DMS 273 treated with DMSO at 0.1 percent for 48 hours (cell line): ENCODE data around the gene IRAK4.
"Not testable (repeated sequence)": the region's sequence is repeated elsewhere in the genome, so short reads cannot be mapped to it uniquely, and the experiment has no call there.

ENCODE experiments used
- DNase-seq: peaks from one replicate; lab custom pipeline; 2025; lab: John Stamatoyannopoulos, UW

The IRAK4 gene

GRCh38 chr12:43758728-43759563 is at the start of gene IRAK4, which contains the start of gene PUS7L:
IRAK4 (plus strand) TSS chr12:43758951; CDS start chr12:43768112, 9,161 bp downstream.
PUS7L (minus strand) TSS chr12:43758790; CDS start chr12:43755245, 3,545 bp downstream.
- peak; percentile 87 for DNase-seq

GRCh38 chr12:43711348-43711747 is 47.4 kb upstream of the IRAK4 start:
- no peak for DNase-seq

GRCh38 chr12:43722621-43723020 is 36.1 kb upstream of the IRAK4 start:
- DNase-seq, result no peak

GRCh38 chr12:43723134-43723533 is 35.6 kb upstream of the IRAK4 start:
- no peak for DNase-seq

- no peak for DNase-seq
Observed at GRCh38 chr12:43728117-43728516, 30.6 kb upstream of the IRAK4 start.

GRCh38 chr12:43728698-43729097 is 30.1 kb upstream of the IRAK4 start:
- DNase-seq, result no peak

- DNase-seq, result no peak
Observed at GRCh38 chr12:43730283-43730682, 28.5 kb upstream of the IRAK4 start.

GRCh38 chr12:43733687-43734086 is 25.1 kb upstream of the IRAK4 start:
- no peak for DNase-seq

- DNase-seq, result no peak
Observed at GRCh38 chr12:43736927-43737440, 21.8 kb upstream of the IRAK4 start.

- no peak for DNase-seq
Observed at GRCh38 chr12:43737646-43738045, 21.1 kb upstream of the IRAK4 start.

- DNase-seq, result no peak
Observed at GRCh38 chr12:43740511-43741100, 18.1 kb upstream of the IRAK4 start.

- no peak for DNase-seq
Observed at GRCh38 chr12:43742106-43742505, 16.6 kb upstream of the IRAK4 start.

- no peak for DNase-seq
Observed at GRCh38 chr12:43744826-43745225, 13.9 kb upstream of the IRAK4 start.

GRCh38 chr12:43749016-43749415 is 9.7 kb upstream of the IRAK4 start:
- DNase-seq, result no peak

- DNase-seq, result no peak
Observed at GRCh38 chr12:43750814-43751213, 7.9 kb upstream of the IRAK4 start.

- DNase-seq, result not testable (repeated sequence)
Observed at GRCh38 chr12:43751360-43751759, 7.4 kb upstream of the IRAK4 start.

- DNase-seq, result no peak
Observed at GRCh38 chr12:43754015-43754414, 4.7 kb upstream of the IRAK4 start.

- no peak for DNase-seq
Observed at GRCh38 chr12:43758247-43758727, 464 bp upstream of the IRAK4 start.

GRCh38 chr12:43760396-43760795 is 1.6 kb downstream of the IRAK4 start:
- no peak for DNase-seq

GRCh38 chr12:43761500-43761899 is 2.7 kb downstream of the IRAK4 start:
- no peak for DNase-seq

GRCh38 chr12:43762596-43762995 is 3.8 kb downstream of the IRAK4 start:
- no peak for DNase-seq

- DNase-seq, result no peak
Observed at GRCh38 chr12:43763769-43764168, 5.0 kb downstream of the IRAK4 start.

GRCh38 chr12:43764528-43764927 is 5.8 kb downstream of the IRAK4 start:
- DNase-seq, result no peak
